NCI-H2171 treated with DMSO at 0.1 percent for 48 hours (cell line): ENCODE results near the gene CCDC142.
"Not testable (repeated sequence)": the region's sequence is repeated elsewhere in the genome, so short reads cannot be mapped to it uniquely, and the experiment has no call there.

Experiments used
- DNase-seq: peaks from one replicate; lab custom pipeline; 2025; lab: John Stamatoyannopoulos, UW

Gene CCDC142

GRCh38 chr2:74499267-74499939 is 16.6 kb upstream of the CCDC142 start, which contains the start of gene LBX2:
LBX2 (minus strand) TSS chr2:74499603; CDS start chr2:74499537, 66 bp downstream.
- no peak for DNase-seq

GRCh38 chr2:74498500-74499266 is 15.9 kb upstream of the CCDC142 start:
- DNase-seq, result no peak

- no peak for DNase-seq
Observed at GRCh38 chr2:74497777-74498499, 15.1 kb upstream of the CCDC142 start.

- no peak for DNase-seq
Observed at GRCh38 chr2:74496997-74497776, 14.4 kb upstream of the CCDC142 start.

- no peak for DNase-seq
Observed at GRCh38 chr2:74495440-74495839, 12.6 kb upstream of the CCDC142 start.

- no peak for DNase-seq
Observed at GRCh38 chr2:74493546-74493945, 10.7 kb upstream of the CCDC142 start.

- no peak for DNase-seq
Observed at GRCh38 chr2:74491648-74492544, 9.1 kb upstream of the CCDC142 start.

- no peak for DNase-seq
Observed at GRCh38 chr2:74489906-74490305, 7.1 kb upstream of the CCDC142 start.

- DNase-seq, result no peak
Observed at GRCh38 chr2:74488643-74489481, 6.1 kb upstream of the CCDC142 start.

GRCh38 chr2:74486141-74486540 is 3.3 kb upstream of the CCDC142 start:
- no peak for DNase-seq

GRCh38 chr2:74483675-74484164 is 922 bp upstream of the CCDC142 start:
- DNase-seq, result not testable (repeated sequence)

GRCh38 chr2:74481961-74482800 is 617 bp downstream of the CCDC142 start:
- DNase-seq, result peak; percentile 75

- DNase-seq, result no peak
Observed at GRCh38 chr2:74481431-74481830, 1.4 kb downstream of the CCDC142 start.

- DNase-seq, result no peak
Observed at GRCh38 chr2:74474899-74475298, 7.9 kb downstream of the CCDC142 start.

GRCh38 chr2:74474481-74474880 is 8.3 kb downstream of the CCDC142 start:
- no peak for DNase-seq

GRCh38 chr2:74472945-74473258 is 9.9 kb downstream of the CCDC142 start:
- no peak for DNase-seq

GRCh38 chr2:74472086-74472944 is 10.5 kb downstream of the CCDC142 start, which contains the start of gene MRPL53:
MRPL53 (minus strand) TSS chr2:74472680; CDS start chr2:74472660, 20 bp downstream.
- DNase-seq, result peak; percentile 93
